Fibroblast of skin of back (primary cell): ENCODE measurements around the gene SLC38A3.

Experiments used
- DNase-seq: peaks from one replicate; pipeline ENCODE4 v3.0.0-alpha.2; 2013

Gene SLC38A3

DNA sequence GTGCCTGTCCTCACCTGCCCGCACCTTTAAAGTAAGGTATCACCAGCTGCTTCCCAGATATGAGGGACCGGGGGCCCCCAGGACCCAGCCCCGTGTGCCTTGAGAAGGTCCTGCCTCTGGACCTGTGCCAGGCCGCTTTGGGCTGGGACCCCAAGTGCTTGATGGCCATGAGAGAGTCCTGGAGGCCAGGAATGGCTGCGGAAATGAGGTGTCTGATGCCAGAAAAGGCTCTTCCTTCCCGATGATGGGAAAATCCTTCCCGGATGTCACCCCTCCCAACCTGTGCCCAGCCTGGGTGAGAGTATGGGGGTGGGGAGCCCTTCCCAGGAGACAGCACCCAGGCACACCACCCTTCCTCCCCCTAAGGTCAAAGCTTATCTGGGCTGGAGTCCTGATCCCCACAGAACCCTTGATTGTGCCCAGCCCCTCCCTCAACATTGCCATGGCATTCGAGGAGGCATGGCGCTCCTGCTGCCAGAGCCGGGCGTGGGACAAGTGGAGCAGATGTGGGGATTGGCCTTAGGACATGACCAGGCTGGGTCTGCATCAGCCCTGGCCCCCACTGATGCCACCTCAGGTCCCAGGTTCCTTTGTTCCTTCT, 35.7 kb upstream of the SLC38A3 start:
- DNase-seq, result no peak

DNA sequence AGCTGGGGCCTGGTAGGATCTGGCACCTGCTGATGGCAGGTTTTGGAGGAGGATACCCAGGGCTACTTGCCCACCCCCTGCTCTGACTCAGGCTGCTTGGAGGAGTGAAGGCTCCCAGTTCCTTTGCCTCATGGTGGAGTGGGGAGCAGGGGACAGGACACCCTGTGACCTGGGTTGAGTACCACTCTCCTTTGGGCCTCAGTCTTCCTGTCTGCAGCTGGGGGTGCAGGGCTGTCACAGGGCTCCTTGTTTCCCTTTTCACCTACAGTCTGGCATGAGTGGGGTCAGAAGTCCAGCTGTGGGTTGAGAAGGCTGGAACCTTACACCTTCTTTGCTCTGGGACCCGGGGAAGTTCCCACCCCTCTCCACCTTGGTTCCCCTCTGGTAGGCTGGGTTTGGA, 35.2 kb upstream of the SLC38A3 start:
- no peak for DNase-seq

DNA sequence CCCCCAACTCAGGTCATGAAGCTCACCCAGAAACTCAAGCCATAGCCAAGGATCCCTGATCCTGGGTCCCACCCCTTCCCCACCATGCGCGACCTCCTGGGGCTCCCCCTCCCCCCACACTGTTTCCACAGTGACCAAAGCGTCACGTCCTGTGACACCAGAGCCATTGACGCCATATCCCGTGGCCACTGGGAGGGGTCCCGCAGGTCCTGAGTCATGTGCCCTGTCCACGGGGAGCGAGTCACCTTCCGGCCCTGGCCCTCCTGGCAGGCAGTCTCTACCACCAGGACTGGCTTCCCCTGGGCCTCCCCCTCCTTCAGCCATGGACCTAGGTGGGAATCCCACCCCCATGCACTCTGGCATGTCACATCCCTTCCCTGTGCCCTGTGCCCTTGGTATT, 34.4 kb upstream of the SLC38A3 start:
- peak; percentile 67 for DNase-seq

DNA sequence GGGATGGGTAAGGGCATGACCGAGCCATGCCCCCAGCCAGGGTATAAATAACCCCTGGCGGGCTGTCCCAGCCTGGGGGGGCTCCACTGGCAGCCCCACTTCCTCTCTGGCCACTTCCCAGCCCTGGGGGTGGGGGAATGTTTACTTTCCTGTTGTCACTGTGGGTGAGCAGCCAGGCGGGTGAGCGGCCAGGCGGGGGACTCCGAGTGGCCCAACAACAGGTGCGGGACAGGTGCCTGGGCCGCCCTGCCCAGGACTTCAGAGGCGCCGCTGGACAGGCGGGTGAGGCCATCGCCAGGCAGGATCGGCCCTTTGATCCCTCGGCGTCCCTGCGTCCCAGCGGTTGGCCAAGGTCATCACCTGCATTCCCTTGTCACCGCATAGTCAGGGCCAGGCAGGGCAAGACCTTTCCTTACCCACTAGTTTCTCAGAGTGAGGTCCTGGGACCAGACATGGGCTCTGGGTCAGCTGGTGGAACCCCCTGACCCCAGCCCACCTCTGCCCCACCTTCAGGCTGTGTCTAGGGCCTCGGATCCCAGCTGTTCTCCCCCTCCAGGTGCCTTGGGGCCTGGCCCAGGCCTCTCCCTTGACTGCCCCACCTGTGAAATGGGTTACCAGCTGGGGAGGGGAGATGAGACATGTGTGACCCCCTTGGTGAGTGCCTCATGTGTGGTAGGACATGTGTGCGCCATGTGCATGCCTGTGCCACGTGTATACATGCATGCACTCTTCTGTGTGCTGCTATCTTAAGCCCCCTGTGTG, 33.4 kb upstream of the SLC38A3 start:
- DNase-seq, result no peak

DNA sequence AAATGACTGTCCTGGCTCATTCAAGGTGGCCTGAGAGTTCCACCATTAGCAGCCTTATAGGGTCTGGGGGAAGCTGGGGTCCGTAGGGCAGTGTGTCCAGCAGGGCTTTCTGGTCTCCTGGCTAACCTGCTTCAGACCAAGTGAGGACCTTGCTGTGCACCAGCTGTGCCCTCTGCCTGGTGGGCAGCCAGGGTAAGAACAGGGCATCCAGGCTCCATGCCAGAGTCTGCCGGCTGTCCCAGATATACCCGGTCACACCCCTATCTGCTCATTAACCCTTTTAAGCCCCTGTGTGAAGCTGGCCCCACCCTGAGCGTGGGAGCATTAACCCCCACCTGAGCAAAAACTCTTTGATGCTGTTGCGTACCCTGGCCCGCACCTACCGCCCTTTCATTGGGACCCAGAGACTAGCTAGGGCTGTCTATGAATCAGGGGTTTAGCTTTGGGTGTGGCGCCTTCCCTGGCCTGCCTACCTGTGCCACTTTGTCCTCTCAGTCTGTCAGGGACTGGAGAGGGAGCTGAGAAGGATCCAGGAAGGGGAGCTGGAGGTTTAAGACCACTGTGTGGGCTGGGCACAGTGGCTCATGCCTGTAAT, 32.3 kb upstream of the SLC38A3 start:
- no peak for DNase-seq

DNA sequence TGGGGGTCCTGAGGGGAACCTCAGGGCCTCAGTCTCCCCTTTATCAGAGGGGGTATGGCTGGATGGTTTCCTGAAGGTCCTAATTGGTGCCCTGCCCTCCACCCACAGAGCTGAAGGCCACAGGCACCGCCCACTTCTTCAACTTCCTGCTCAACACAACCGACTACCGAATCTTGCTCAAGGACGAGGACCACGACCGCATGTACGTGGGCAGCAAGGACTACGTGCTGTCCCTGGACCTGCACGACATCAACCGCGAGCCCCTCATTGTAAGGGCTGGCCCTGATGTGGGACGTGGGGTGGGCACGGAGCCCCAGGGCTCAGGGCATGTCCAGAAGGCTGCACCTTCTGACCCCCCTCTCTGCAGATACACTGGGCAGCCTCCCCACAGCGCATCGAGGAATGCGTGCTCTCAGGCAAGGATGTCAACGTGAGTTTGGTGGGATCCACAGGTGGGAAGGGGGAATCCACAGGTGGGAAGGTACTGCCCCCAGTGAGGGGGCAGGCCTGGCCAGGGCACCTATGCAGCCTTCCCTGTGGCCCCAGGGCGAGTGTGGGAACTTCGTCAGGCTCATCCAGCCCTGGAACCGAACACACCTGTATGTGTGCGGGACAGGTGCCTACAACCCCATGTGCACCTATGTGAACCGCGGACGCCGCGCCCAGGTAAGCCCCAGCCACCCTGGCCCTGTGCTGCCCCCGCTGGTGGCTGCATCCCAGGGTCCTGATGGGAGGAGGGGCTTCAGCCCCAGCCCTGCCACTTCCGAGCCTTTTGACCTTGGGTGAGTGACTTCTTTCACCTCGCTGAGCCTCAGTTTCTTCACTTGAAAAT, 31.2 kb upstream of the SLC38A3 start:
- DNase-seq, result no peak

DNA sequence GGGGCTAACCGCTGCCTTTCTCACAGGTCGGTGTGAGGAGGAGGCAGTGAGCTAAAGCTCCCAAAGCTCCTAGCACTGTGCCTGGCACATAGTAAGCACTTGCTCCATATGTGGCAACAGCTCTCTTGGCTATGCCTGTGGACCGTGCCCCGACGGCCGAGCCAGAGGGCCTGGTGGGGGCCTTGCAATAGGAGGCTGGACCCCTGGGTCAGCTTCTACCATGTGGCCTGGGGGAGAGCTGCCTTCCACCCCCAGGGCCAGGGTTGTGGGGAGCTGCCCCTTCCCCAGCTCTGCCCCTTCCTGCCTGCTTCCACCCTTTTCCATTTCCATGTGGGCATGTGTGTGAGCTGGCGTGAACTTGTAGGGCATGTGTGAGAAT, 30.6 kb upstream of the SLC38A3 start:
- DNase-seq, result no peak

DNA sequence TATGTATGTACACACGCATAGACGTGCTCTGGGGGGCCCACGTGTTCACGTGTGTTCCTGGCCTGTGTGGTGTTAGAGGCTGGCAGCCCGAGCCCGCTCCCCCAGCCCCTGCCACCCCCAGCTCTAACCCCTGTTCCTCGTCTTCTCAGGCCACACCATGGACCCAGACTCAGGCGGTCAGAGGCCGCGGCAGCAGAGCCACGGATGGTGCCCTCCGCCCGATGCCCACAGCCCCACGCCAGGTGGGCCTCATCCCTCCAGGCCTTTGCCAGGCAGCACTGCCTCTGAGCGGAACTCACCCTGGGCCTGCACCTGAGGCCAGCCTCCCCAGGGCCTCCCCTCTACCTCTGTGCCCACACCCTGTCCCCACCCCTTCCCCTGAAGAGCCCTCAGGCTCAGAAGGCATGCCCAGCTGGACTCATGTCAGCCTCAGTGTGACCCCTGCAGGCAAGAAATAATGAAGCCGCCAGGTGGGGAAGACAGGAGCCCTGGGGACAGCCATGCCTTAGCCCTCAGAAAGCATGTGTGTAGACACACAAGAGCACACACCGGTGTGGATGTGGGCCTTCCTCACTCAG, 30.0 kb upstream of the SLC38A3 start:
- DNase-seq, result no peak

DNA sequence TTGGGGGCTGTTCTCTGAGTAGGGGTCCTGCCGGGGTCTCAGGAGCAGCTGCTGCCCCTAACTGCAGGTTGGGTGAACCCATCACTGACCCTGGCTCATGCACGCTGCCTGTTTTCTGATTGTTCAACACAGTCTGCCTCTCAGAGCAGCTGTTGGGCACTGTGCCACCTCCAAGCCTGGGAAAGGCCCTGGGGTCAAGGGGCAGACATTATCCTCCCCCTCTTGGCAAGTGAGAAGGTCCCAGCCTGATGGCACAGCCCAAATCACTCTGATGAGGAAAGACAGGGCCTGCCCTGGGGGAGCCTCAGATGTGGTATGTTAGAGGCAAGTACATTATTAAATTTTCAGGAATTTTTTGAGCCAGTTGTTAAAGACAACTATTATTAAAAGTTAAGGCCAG, 27.7 kb upstream of the SLC38A3 start:
- DNase-seq, result no peak

DNA sequence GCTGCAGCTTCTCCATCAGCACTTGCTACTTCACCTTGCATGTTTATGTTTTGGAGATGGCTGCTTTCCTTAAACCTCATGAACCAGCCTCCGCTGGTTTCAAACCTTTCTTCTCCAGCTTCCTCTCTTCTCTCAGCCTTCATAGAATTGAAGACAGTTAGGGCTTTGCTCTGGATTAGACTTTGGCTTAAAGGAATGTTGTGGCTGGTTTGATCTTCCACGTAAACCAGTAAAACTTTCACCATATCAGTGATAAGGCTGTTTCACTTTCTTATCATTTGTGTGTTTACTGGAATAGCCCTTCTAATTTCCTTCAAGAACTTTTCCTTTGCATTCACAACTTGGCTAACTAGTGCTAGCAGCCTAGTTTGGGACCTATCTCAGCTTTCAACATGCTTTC, 25.4 kb upstream of the SLC38A3 start:
- DNase-seq, result no peak

DNA sequence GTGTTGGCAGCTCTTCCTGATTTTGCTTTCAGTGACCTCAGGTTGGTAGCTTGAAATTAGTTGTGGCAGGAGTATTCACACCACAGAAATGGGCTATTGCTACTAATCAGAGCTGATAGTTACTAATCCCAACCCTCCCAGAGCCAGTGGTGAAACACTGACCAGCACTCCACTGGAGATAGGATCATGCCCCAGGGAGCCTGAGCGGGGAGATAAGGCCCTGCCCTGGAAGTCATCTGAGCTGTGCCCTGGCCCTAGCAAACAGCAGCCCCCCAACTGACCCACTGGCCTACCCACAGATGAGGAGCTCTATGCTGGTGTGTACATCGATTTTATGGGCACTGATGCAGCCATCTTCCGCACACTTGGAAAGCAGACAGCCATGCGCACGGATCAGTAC, 23.1 kb upstream of the SLC38A3 start:
- DNase-seq, result no peak

DNA sequence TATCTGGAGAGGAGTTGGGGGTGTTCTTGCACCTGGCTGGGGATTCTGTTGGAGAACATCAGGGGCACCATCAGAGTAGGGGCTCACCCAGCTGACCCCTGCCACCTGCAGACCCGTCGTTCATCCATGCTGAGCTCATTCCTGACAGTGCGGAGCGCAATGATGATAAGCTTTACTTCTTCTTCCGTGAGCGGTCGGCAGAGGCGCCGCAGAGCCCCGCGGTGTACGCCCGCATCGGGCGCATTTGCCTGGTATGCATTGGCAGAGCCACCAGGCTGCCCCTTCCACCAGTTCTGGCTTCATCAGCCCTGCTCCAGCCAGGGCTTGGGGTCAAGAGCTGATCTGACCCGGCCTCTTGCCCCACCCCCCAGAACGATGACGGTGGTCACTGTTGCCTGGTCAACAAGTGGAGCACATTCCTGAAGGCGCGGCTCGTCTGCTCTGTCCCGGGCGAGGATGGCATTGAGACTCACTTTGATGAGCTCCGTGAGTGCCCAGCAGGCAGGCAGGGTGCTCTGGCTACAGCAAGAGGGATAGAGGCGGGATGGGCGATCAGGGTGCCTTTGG, 22.5 kb upstream of the SLC38A3 start:
- DNase-seq, result no peak

DNA sequence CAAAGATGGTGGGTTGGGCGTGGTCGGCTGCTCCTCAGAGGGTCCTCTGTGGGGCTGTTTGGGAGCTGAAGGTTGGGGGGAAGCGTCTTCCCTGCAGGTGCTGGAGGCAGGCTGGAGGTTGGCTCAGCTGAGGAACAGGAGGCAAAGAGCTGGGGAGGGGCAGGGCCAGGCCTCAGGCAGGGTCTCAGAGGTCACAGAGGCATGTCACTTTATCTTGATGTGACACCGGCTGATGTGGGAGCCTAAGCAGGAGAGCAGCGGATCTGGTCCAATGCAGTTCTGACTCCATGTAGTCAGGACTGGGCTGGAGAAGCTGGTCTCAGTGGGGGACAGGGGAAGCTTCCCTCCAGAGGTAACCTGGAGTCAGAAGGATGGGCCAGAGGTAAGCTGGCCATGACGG, 21.3 kb upstream of the SLC38A3 start:
- no peak for DNase-seq

DNA sequence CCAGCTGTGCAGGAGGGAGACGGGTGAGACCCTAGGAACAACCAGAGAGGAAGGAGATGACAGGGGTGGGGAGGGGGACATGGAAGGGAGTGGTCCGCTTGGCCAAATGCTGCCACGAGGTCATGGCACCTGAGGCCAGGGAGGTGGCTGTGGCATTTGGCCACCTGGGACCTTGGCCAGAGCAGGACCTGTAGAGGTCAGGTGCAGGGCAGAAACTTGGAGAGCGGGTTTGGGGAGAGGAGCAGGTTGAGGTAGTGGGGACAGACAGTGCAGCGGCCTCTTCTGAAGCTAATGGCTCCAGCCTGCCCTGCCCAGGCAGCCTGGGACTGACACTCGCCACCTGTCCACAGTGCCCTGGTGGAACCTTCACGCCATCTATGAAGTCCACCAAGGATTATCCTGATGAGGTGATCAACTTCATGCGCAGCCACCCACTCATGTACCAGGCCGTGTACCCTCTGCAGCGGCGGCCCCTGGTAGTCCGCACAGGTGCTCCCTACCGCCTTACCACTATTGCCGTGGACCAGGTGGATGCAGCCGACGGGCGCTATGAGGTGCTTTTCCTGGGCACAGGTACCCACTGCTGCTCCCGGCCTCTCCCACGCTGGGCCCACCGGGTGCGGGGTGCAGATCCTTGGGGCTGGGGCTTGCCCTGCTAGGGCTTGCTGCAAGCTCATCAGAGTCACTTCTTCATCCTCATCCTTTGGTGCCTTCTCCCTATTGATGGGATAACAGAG, 20.7 kb upstream of the SLC38A3 start:
- DNase-seq, result no peak

DNA sequence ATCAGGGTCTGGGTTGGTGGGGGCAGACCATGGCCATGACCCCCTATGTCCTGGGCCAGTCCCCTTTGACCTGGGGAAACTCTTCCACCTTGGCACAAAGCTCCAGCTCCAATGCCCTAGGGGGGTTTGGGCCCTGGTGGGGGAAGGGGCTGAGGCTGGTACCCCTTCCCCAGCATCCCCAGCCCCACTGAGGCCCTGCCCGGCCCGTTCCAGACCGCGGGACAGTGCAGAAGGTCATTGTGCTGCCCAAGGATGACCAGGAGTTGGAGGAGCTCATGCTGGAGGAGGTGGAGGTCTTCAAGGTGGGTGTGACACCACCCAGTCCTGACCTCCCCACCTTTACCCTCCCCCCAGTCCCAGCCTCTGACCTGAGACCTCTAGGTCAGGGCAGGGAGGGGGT, 19.8 kb upstream of the SLC38A3 start:
- DNase-seq, result no peak

DNA sequence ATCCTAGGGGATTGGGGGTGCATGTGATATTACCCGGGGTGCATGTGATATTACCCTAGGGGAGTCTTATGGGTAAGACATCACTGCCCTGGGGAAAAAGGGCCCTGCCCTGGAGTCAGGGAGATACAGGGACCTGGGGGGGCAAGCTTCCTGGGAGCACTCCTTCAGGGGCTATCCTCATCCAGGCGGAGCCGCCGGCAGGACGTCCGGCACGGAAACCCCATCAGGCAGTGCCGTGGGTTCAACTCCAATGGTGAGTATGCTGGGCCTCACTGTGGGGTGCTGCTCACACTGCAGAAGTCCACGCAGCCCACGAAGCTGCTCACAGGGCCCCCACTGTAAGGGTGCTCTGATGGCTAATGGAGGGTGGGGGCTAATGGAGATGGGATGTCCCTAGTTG, 19.0 kb upstream of the SLC38A3 start:
- DNase-seq, result no peak

DNA sequence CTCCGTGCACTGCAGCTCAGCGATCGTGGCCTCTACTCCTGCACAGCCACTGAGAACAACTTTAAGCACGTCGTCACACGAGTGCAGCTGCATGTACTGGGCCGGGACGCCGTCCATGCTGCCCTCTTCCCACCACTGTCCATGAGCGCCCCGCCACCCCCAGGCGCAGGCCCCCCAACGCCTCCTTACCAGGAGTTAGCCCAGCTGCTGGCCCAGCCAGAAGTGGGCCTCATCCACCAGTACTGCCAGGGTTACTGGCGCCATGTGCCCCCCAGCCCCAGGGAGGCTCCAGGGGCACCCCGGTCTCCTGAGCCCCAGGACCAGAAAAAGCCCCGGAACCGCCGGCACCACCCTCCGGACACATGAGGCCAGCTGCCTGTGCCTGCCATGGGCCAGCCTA, 17.3 kb upstream of the SLC38A3 start:
- no peak for DNase-seq

DNA sequence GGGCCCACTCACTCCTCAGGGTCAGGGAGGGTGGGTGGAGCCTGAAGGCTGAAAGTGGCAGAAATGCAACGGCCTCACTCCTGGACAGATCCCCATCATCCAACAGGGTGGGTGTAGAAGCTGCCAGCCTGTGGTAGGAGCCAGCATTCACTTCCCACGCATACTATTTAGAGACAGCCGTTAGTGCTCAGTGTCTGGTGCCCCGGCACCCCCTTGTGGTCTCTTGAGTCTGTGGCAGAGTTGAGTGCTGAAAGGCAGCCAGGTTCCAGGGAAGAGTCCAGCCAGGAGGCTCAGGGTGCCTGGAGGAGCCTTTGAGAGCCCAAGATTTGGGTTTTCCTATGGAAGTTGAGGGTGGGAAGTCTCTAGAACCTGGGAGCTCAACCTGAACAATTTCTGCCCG, 15.8 kb upstream of the SLC38A3 start:
- DNase-seq, result peak; percentile 78

DNA sequence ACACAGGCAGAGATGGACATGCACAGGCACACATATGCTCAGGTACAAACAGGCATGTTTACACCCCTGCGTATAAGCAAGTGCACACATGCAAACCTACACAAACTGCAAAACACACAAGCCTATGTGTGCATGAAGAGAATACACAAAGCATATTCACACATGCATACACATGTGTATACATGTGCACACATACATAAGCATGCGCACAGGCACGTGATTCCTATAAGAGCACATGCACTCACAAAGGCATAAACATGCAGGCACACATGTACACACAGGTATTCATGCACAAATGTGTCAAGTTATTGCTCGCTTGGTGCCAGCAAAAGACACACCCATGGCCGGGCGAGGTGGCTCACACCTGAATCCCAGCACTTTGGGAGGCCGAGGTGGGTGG, 15.1 kb upstream of the SLC38A3 start:
- DNase-seq, result no peak

DNA sequence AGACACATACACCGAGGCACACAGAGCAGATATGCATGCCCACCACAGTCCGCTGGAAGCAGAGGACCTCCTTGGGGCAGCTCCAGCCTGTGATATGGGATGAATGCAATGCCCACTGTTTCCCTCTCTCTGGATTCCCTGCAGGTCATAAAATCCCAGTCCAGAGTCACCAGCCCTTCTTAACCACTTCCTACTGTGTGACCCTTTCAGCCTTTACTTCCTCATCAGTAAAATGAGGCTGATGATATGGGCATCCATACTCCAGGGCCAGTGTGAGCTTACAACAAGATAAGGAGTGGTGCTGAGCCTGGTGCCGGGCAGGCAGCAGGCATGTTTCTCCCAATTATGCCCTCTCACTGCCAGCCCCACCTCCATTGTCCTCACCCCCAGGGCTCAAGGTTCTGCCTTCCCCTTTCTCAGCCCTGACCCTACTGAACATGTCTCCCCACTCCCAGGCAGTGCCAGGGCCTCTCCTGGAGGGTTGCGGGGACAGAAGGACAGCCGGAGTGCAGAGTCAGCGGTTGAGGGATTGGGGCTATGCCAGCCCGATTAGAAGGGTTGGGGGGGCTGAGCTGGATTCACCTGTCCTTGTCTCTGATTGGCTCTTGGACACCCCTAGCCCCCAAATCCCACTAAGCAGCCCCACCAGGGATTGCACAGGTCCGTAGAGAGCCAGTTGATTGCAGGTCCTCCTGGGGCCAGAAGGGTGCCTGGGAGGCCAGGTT, 14.0 kb upstream of the SLC38A3 start, which contains the start of gene GNAT1:
TSS of gene GNAT1 (plus strand) at position 675 of the 725 bp plus-strand sequence. CDS start 116 bp downstream, outside the sequence.
- no peak for DNase-seq

DNA sequence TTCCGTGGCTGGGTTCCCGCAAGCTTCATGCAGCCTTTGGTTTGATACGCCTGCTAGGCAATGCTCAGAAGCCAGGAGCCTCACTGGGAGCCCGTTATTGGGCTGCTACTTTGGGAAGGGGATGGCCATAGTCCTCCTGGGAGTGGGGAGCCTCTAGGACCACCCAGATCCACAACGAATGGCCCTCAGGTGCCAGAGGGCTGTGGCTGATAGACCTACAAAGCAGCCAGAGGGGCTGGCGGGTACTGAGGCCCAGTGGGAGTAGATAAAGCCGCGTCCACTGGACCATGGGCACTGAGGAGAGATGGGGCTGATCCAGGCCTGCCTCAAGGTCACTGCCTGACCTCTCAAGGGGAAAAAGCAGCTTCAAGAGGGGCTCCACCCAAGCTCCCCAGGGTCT, 12.9 kb upstream of the SLC38A3 start:
- DNase-seq, result no peak
